Fibroblast of skin of abdomen (primary cell): ENCODE results near the gene KCTD17.

Experiments
- DNase-seq: peaks from one replicate; pipeline ENCODE4 v3.0.0-alpha.2; 2013

KCTD17 gene

GRCh38 chr22:37021041-37021440, 30.5 kb upstream of the KCTD17 start:
- no peak for DNase-seq

GRCh38 chr22:37021710-37022482, 29.6 kb upstream of the KCTD17 start:
- DNase-seq = peak; percentile 31

- DNase-seq = no peak
These were observed 28.8 kb upstream of the KCTD17 start for GRCh38 chr22:37022483-37023337.

GRCh38 chr22:37023743-37024338, 27.7 kb upstream of the KCTD17 start:
- no peak for DNase-seq

- DNase-seq = no peak
These were observed 27.0 kb upstream of the KCTD17 start for GRCh38 chr22:37024339-37025157.

- DNase-seq = no peak
These were observed 26.0 kb upstream of the KCTD17 start for GRCh38 chr22:37025500-37026070.

GRCh38 chr22:37026325-37026724, 25.2 kb upstream of the KCTD17 start:
- no peak for DNase-seq

GRCh38 chr22:37027556-37027955, 24.0 kb upstream of the KCTD17 start:
- no peak for DNase-seq

GRCh38 chr22:37028692-37029674, 22.6 kb upstream of the KCTD17 start:
- no peak for DNase-seq

GRCh38 chr22:37030560-37031281, 20.8 kb upstream of the KCTD17 start:
- DNase-seq = no peak

- no peak for DNase-seq
These were observed 19.4 kb upstream of the KCTD17 start for GRCh38 chr22:37032134-37032534.

- peak; percentile 77 for DNase-seq
These were observed 18.7 kb upstream of the KCTD17 start for GRCh38 chr22:37032535-37033460.

- DNase-seq = no peak
These were observed 17.7 kb upstream of the KCTD17 start for GRCh38 chr22:37033605-37034430.

- DNase-seq = no peak
These were observed 14.7 kb upstream of the KCTD17 start for GRCh38 chr22:37036655-37037377.

GRCh38 chr22:37037669-37038068, 13.9 kb upstream of the KCTD17 start:
- DNase-seq = no peak

GRCh38 chr22:37039466-37039865, 12.1 kb upstream of the KCTD17 start:
- DNase-seq = no peak

GRCh38 chr22:37043209-37043827, 8.2 kb upstream of the KCTD17 start:
- no peak for DNase-seq
